Measurements from ENCODE around the gene RAET1L.

GRCh38 chr6:150029749-150030148 is 4.4 kb upstream of the RAET1L start:
- TF ChIP-seq CTCF (IDR thresholded peaks at IDR 0.05) (no peak), POLR2A (IDR thresholded peaks at IDR 0.05) (no peak)

Data from Peyer's patch (tissue), 4 donors.